HUES6 (cell line): ENCODE measurements around the gene DENND2C.
"Not testable (repeated sequence)": the region's sequence is repeated elsewhere in the genome, so short reads cannot be mapped to it uniquely, and the experiment has no call there.

ENCODE experiments used
- H3K27ac ChIP-seq: 2 replicates; pipeline ENCODE4 v1.7.0; 2013; ENCODE audit warnings: low read depth, mild to moderate bottlenecking, low read length, inconsistent platforms
- H3K27me3 ChIP-seq: 2 replicates; pipeline ENCODE4 v1.6.1; 2013; ENCODE audit warnings: low read length; ENCODE audit not compliant: control insufficient read depth, insufficient read depth
- H3K36me3 ChIP-seq: 2 replicates; pipeline ENCODE4 v1.6.1; 2013; ENCODE audit warnings: low read length; ENCODE audit not compliant: control insufficient read depth, insufficient read depth
- H3K4me1 ChIP-seq: 2 replicates; pipeline ENCODE4 v1.6.1; 2013; ENCODE audit warnings: low read length; ENCODE audit not compliant: control insufficient read depth, insufficient read depth
- H3K4me3 ChIP-seq: 2 replicates; pipeline ENCODE4 v1.5.1; 2013; ENCODE audit warnings: low read depth, low read length
- H3K9ac ChIP-seq: one replicate; pipeline ENCODE4 v1.6.1; 2013; ENCODE audit warnings: mild to moderate bottlenecking, low read length
- H3K9me3 ChIP-seq: 2 replicates; pipeline ENCODE4 v1.6.1; 2013; ENCODE audit warnings: low read depth, low read length; ENCODE audit not compliant: control insufficient read depth, insufficient read depth

The DENND2C gene

GRCh38 chr1:114562978-114563510 is 106.8 kb downstream of the DENND2C start:
- H3K9me3 ChIP-seq, H3K9ac ChIP-seq, H3K4me1 ChIP-seq, H3K4me3 ChIP-seq, H3K27ac ChIP-seq, H3K27me3 ChIP-seq: not testable (repeated sequence)
- H3K36me3 ChIP-seq = peaks cover 31% of the 10 kb centered on the region

DNA sequence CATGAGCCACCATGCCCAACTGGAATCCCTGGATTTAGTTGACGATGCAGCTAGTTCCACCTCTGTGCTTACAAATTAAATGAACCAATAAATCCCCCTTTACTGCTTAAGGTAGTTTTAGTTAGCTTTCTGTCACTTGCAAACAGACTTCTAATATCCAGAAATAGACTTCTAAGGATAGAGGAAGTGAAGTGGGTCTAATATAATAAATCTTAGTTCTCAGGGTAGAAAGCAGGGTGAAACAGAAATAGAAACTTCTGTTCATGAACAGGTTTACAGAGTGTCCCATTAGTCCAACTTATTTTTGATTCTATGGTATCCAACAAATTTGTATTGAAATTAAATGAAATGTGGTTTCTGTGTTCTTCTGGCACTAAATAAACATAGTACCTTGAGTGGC is 108.5 kb downstream of the DENND2C start:
- Histone ChIP-seq H3K27ac (no peak overlapping the region), H3K4me3 (no peak overlapping the region), H3K4me1 (no peaks in the 10 kb centered on the region), H3K36me3 (peaks cover 15% of the 10 kb centered on the region), H3K27me3 (no peaks in the 10 kb centered on the region), H3K9me3 (no peaks in the 10 kb centered on the region), H3K9ac (no peak overlapping the region)

DNA sequence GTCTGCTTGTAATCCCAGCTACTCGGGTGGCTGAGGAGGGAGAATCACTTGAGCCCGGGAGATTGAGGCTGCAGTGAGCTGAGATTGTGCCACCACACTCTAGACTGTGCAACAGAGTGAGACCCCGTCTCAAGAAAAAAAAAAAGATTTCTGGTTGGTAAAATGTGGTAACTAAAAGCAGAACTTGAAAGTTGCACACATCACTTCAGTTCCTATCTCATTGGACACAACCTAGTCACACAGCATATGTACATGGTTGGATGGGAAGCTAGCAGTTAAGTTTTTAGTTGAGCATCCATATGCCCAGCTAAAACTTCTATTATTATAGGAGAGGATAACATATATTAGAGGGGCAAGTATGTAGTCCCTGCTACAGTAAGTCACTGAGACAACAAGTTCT is 110.5 kb downstream of the DENND2C start:
- H3K9ac ChIP-seq = no peak overlapping the region
- no peak overlapping the region for H3K27ac ChIP-seq
- no peaks in the 10 kb centered on the region for H3K27me3 ChIP-seq
- H3K4me1 ChIP-seq = no peaks in the 10 kb centered on the region
- no peak overlapping the region for H3K4me3 ChIP-seq
- H3K36me3 ChIP-seq = no peaks in the 10 kb centered on the region; the same call in 1 of the 2 replicates
- no peaks in the 10 kb centered on the region for H3K9me3 ChIP-seq

- Histone ChIP-seq H3K4me1 (no peaks in the 10 kb centered on the region), H3K36me3 (no peaks in the 10 kb centered on the region), H3K4me3 (no peak overlapping the region), H3K27me3 (no peaks in the 10 kb centered on the region), H3K27ac (no peak overlapping the region), H3K9ac (no peak overlapping the region), H3K9me3 (no peaks in the 10 kb centered on the region)
Observed at GRCh38 chr1:114558544-114558943, 111.3 kb downstream of the DENND2C start.

GRCh38 chr1:114554577-114554976 is 115.3 kb downstream of the DENND2C start:
- H3K9me3 ChIP-seq = no peaks in the 10 kb centered on the region
- no peaks in the 10 kb centered on the region for H3K4me1 ChIP-seq
- H3K36me3 ChIP-seq = no peaks in the 10 kb centered on the region
- H3K27ac ChIP-seq = no peak overlapping the region
- no peak overlapping the region for H3K4me3 ChIP-seq
- no peaks in the 10 kb centered on the region for H3K27me3 ChIP-seq
- no peak overlapping the region for H3K9ac ChIP-seq

GRCh38 chr1:114552106-114552639 is 117.7 kb downstream of the DENND2C start:
- no peak overlapping the region for H3K27ac ChIP-seq
- H3K9me3 ChIP-seq = no peaks in the 10 kb centered on the region
- H3K36me3 ChIP-seq = no peaks in the 10 kb centered on the region
- H3K4me3 ChIP-seq = no peak overlapping the region
- no peaks in the 10 kb centered on the region for H3K27me3 ChIP-seq
- no peaks in the 10 kb centered on the region for H3K4me1 ChIP-seq
- H3K9ac ChIP-seq = no peak overlapping the region

DNA sequence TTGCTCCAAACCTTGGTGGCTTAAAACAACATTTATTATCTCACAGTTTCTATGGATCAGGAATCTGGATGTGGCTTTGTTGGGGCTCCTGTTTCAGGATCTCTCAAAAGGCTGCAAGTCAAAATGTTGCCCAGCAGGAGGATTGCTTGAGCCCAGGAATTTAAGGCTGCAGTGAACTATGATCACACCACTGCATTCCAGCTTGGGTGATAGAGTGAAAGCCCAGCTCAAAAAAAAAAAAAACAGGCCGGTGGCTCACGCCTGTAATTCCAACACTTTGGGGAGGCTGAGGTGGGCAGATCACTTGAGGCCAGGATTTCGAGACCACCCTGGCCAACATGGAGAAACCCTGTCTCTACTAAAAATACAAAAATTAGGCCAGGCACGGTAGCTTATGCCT is 118.4 kb downstream of the DENND2C start:
- Histone ChIP-seq H3K36me3 (no peaks in the 10 kb centered on the region), H3K9ac (no peak overlapping the region), H3K27ac (no peak overlapping the region)

GRCh38 chr1:114550336-114550735 is 119.5 kb downstream of the DENND2C start:
- H3K27me3 ChIP-seq = no peaks in the 10 kb centered on the region
- H3K27ac ChIP-seq = no peak overlapping the region
- H3K4me1 ChIP-seq = no peaks in the 10 kb centered on the region
- no peak overlapping the region for H3K9ac ChIP-seq
- no peaks in the 10 kb centered on the region for H3K36me3 ChIP-seq
- H3K9me3 ChIP-seq = no peaks in the 10 kb centered on the region
- H3K4me3 ChIP-seq = no peak overlapping the region

More for the DNA sequence above, 118.4 kb downstream of the DENND2C start:
- H3K9me3 ChIP-seq = no peaks in the 10 kb centered on the region
- no peaks in the 10 kb centered on the region for H3K4me1 ChIP-seq
- H3K27me3 ChIP-seq = no peaks in the 10 kb centered on the region
- no peak overlapping the region for H3K4me3 ChIP-seq

DNA sequence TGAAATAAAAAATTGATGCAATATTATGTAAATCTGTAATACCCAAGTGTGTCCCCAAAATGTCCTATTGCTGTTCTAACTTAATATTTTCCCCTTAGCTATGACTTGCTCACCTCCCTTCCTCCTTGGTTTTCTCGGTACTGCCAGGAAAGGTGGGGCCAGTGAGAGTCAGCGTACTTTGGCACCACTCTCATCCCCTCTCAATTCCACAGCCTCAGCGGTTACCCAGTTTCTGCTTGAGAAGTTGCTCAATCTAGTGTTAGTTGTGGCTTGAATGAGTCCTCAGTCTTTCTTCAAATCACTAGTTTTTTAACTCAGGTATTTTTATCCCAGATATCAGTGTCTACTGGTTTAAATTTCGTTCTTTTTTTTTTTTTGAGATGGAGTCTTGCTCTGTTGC is 120.7 kb downstream of the DENND2C start:
- Histone ChIP-seq H3K27me3 (no peaks in the 10 kb centered on the region), H3K4me3 (no peak overlapping the region)

DNA sequence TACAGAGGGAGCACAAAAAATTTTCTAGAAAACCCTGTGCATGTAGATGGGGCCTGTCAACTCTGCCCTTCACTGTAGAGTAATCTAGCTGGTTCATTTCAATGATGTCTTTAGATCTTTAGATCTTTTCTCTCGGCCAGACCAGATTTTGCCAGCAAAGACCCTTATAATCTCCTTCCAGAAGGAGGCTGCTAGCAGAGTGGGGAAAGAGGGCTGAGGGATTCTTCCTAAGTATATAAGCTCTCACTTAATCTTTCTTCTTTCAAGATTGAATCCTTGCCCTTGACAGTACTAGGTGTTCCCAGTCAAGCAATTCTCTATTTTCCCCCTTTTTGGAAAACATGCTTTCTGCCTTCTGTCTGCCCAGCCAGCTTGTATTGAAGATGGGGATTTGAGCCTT is 122.8 kb downstream of the DENND2C start:
- H3K9me3 ChIP-seq = no peaks in the 10 kb centered on the region
- no peaks in the 10 kb centered on the region for H3K4me1 ChIP-seq
- no peak overlapping the region for H3K4me3 ChIP-seq
- H3K27ac ChIP-seq = no peak overlapping the region
- no peaks in the 10 kb centered on the region for H3K36me3 ChIP-seq
- H3K27me3 ChIP-seq = no peaks in the 10 kb centered on the region
- H3K9ac ChIP-seq = no peak overlapping the region

More for the DNA sequence above, 120.7 kb downstream of the DENND2C start:
- Histone ChIP-seq H3K36me3 (no peaks in the 10 kb centered on the region), H3K4me1 (no peaks in the 10 kb centered on the region), H3K9ac (no peak overlapping the region), H3K27ac (no peak overlapping the region), H3K9me3 (no peaks in the 10 kb centered on the region)

DNA sequence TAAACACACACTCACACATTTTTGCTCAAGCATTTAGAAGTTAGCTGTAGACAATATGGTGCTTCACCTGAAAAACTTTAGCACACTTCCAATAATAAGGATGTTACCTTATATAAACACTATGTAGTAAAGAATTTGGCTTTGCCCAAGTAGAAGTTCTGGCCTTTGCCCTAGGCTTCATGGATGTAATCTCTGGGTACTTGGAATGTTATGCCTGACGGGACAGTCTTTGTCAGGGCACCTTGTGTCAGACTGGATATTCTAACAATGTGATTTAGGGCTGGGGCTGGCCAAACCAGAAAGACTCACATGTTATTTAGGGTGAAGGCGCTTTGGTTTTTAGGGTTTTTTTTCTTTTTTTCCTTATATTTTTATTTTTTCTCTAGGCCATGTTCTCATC is 124.1 kb downstream of the DENND2C start:
- H3K4me1 ChIP-seq = no peaks in the 10 kb centered on the region
- no peak overlapping the region for H3K9ac ChIP-seq
- no peaks in the 10 kb centered on the region for H3K36me3 ChIP-seq
- no peaks in the 10 kb centered on the region for H3K9me3 ChIP-seq
- H3K4me3 ChIP-seq = no peak overlapping the region
- no peak overlapping the region for H3K27ac ChIP-seq
- H3K27me3 ChIP-seq = no peaks in the 10 kb centered on the region

- H3K4me1 ChIP-seq = no peaks in the 10 kb centered on the region
- H3K9me3 ChIP-seq = no peaks in the 10 kb centered on the region
- no peak overlapping the region for H3K4me3 ChIP-seq
- no peaks in the 10 kb centered on the region for H3K27me3 ChIP-seq
- H3K9ac ChIP-seq = no peak overlapping the region
- no peaks in the 10 kb centered on the region for H3K36me3 ChIP-seq
- H3K27ac ChIP-seq = no peak overlapping the region
Observed at GRCh38 chr1:114545315-114545714, 124.5 kb downstream of the DENND2C start.
